NCI-H1105 treated with DMSO at 0.1 percent for 48 hours (cell line): Measurements from ENCODE around the gene PCGF3.
"Not testable (repeated sequence)": the region's sequence is repeated elsewhere in the genome, so short reads cannot be mapped to it uniquely, and the experiment has no call there.

Source experiments
- DNase-seq: peaks from one replicate; lab custom pipeline; 2025; lab: John Stamatoyannopoulos, UW

PCGF3 gene

DNA sequence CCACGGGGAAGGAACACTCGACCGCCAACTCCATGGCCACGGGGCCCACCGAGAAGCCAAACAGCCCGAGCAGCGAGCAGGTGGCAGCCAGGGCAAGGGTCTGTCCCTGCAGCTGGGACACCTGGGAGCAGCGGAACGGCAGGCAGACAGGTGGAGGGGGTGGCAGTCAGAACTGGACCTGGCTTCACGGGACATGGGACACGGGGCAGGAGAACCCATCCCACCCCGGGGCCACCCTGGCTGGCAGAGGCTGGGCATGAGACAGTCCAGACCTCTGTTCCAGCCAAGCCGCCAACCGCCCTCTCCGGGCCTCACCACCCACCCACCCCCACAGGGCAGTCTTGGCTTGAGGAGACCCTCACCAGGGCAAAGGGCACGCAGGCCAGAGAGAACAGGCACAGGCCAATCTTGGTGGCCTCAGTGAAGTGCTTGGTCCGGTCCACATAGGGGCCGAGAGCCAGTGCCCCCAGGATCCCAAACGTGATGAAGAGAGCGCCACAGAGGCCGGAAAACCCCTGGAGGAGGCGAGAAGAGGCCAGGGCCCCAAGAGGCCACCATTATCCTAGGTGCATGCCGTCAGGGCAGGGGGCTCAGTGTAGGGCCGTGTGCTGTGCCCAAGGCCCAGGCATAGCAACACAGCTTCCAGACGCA is 22.3 kb upstream of the PCGF3 start:
- no peak for DNase-seq

DNA sequence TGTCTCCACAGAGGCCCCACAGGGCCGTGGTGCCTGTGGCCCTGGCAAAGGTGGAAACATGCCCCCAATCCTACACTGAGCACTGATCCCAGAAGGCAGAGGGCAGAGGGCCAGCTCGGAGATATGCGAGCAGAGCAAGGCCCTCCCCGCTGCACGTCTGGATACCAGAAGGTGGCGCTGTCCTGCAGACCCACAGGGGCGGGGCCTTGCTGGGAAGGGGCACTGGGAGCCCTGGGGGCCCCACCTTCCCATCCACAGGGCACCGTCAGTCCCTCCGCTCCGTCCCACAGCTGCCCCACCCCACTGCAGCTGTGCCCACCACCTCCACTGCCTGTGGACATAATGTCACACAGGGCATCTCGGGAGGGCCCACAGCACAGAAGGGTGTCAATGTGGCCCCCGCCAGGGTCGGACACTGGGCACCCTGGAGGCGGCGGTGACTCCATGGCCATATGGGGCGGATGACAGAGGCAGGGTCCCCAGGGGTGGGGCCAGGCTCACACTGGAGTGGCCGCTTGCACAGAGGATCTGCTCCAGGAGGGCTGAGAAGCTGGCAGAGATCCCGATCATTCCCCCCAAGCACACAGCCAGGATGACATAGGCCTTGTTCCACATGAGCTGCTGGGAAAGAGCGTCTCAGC is 21.5 kb upstream of the PCGF3 start:
- no peak for DNase-seq

DNA sequence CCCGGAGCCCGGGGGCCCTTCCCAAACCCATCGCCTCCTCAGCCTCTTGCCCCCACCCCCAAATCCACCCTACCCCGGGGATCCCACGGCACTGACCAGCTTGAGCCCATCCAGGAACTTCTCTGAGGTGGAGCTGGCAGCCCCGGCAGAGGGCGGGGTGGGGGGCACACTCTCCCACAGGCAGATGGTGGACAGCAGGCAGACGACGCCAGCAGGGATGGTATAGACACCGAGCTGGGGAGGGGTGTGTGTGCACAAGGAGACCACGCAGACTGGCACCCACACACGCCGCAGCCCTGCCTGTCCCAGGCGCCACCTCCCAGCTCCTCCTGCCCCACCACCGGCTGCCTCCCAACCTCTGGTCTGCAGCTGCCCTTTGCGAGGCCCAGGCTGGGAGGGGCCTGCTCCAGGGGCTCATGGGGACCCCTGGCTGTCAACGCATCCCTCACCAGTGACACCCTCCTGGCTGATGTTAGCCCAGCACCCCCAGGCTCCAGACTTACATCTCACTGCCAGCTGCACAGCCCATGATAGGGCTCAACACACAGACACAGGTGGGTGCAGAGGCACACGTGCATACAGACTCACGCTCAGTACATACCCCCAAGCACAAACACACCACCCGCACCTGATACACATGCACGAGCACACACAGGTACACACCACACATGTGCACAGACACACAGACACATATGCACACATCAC is 20.9 kb upstream of the PCGF3 start:
- DNase-seq: no peak

DNA sequence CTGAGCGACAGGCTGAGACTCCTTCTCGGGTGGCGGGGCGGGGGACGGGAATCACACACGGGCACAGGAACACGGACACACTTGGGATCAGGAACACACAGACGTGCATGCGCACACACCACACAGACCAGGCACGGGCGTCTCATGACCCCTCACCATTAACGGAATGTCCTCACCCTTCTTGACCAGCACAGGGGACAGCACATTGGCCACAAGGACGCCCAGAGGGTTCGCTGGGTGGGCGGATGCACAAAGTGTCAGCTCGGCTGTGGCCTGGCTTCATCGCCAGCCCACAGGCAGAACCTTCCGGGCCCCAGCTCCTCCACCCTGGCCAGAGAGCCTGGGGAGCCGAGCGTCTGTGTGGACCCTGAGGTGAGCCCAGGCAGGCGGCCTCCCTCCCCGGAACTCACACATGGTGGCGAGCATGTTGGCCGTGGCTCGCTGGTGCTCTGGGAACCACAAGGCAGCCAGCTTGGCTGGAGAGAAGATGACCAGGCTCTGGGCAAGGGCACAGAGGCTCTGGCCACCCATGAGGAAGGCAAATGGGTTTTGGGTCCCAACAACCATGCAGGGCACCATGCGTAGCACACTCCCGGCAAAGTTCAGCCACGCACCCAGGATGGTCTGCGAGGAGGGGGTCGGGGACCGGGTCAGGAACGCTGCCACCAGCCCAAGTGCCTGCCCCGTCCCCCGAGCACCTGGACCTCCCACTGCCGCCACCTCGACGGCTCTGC is 19.8 kb upstream of the PCGF3 start:
- no peak for DNase-seq

DNA sequence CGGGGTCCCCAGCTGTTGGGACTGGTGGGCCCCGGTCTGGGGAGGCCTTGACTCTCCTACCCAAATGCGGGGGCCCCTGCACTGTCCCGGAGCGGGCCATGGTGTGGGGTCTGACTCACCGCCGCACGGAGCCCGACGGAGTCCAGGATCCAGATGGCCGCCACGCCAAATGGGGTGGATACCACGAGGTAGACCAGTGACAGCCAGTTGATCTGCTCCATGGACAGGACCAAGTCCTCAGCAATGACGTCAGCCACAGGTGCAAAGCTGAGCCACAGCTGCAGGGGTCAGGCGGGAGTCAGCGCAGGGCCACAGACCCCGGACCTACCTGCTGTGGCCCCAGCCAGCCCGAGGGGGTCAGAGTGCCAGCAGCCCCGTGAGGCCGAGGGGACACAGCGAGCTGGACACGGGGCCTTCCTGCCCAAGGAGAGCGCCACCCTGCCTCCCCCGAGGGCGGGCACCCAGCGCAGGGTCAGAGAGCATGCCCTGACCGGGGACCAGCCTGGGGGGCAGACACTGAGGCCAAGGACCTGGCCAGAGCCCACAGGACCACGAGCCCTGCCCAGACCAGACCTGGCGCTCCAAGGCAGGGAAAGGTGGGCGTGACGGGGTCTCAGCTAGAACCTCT is 19.1 kb upstream of the PCGF3 start:
- no peak for DNase-seq

DNA sequence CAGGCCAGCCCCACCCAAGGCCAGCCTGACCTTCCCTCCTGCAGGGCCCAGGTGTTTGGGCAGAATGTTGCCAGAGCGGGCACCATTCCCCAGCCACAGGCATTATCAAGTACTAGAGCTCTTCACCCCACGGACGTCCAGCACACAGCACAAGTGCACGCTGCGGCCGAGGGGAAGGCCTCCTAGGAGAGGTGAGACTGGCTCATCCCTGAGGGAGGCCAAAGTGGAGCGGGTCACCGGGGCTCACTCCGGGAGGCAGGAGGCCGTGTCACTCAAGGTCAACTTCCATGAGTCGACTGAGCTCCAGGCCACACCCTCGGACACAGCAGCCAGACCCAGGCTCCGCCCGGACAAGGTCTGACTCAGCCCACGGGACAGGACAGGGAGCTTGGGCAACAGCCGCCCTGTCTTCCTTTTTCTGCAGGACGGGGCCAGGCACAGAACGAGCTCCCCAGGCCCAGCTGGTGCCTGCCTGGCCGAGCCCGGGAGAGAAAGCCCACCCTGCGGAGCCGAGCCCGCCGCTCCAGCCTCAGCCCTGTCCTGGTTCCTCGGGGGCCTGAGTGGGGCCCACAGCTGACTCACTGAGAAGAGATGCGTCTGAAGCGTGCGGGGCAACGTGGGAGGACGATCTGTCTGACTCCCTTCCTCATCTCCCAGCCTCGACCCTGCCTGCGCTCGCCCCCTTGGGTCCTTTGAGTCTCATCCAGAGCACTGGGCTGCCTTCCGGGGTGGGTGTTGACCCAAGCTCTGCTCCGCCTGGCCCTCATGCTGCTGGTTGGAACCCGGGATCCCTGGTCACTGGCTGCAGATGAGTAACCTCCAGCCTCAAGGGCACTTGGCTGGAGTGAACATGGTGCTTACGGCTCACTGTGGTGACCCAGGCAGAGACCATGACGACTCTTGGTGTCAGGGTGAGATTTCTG is 18.3 kb upstream of the PCGF3 start:
- no peak for DNase-seq

DNA sequence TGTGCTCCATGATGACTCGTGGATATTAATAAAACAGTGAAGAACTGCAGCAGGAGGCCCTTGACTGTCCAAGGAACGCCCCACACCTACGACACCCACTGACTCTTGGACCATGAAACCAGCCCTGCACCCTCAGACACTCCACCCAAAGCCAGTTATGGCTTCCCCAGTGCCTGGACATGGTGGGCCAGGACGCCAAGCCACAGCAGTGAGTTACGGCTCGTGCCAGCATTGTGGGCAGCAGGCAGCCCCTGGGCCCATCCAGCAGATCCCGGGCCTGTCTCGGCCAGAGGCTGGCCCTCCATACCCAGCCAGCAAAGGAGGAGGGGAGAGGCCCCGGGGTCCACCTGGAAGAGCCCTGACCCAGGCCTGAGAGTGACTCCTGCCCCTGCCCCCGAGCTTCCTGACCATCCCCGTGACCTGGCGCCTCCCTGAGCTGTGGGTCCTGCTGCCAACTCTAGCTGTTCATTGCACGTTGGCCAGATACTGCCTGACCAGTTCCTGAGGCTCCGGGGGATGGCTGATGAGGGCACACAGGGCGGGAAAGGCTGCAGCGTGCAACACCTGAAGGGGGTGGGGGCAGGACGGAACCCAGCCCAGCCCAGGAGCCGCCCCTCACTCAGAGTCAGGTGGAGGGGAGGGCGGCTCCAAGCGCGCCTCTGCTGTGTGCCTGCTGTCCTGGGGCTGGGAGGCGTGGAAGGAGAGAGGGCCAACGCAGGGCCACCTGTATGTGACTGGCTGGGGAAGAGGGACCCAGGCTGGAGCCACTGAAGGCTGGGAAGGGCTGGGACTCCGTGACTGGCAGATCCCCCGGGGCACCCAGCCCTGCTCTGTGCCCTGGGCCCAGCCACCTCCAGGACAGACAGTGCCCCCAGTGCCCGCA is 17.4 kb upstream of the PCGF3 start:
- DNase-seq: no peak

DNA sequence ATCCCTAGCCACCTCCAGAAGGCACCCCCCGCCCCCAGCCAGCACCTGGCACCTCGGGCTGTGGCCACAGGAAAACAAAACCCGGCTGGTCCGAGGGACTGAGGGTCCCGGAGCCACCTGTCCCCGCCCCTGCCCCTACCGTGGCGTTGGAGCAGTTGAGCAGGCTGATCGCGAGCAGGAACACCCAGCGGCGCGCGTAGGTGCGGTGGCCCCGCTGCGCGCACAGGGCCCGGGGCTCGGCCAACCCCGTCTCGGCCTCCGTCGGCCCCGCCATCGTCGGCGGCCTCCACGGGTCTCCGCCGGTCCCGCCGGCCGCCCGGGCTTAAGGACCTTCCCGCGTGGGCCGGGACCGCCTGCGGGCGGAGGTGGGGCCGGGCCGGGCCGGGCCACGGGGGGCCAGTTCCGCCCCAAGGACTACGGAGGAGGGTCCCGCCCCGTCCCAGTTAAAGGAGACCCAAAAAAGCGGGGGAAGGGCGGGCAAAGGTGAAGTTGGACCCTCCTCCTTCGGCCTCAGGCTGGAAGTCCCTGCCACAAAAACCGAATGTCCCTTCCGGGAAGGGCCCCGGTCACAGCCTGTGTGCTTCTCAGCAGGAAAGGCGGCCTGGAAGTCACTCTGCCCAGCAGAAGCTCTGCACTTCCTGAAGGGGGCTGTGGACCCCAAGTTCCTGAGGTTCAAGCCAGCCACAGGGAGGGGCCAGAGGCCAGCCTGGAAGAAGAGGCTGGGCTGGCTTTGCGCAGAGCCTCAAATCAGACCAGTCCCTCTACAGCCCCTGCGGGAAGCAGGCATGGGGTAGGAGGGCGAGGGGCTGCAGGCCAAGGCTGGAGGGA is 16.6 kb upstream of the PCGF3 start, which contains the start of gene SLC49A3:
SLC49A3 (minus strand) TSS at position 298 of the 828 bp plus-strand sequence; CDS start at position 274, 24 bp downstream.
- no peak for DNase-seq

DNA sequence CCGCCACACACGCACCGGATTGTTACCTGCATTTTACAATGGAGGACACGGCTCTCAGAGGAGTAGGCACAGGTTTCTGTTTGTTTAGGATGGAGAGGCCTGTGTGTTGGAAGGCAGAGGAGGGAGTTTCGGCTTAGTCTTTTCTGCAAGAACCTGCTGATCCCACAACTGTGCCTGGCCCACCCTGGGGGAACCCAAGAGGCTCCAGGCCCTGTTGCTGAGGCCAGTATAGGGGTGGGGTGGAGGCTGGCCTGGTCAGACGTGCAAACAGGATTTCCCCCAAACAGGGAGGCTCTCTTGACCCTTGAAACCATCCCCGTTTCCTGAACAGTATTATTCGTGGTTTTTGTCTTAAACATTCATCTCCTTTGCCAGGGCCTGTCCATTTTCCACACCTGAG is 15.9 kb upstream of the PCGF3 start:
- DNase-seq: no peak

DNA sequence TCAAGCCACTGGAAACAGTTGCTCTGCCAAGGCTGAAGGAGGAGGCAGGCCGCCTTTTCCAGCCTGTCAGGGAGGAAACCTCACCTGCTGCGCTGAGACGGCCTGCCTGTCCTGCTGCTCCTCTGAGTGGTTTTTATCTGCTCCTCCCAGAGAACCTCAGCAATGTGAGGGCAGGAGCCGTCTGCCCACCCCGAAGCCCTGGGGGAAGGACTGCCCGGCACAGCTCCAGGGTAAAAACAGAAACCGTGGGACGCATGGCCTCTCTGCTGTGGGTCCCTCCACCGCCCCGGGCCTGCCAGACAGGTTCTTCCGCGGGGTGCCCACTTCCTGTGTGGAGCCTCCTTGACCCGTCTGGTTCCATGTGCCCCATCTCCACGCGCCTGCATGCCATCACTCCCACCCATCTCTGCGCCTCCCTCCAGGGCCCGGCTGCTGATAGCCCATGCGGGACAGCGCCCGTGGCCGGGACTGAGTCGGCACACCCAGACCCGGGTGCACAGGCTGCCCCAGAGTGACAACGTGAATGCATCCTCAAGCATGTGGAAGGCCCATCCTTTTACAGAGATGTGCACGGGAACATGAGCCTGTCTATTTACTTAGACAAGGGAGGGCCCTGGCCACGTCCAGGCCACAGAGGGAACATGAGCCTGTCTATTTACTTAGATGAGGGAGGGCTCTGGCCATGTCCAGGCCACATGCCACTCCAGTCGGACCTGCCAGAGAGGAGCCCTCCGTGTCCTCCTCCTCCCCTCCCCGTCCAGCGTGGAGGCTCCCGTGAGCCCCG is 12.7 kb upstream of the PCGF3 start:
- no peak for DNase-seq

DNA sequence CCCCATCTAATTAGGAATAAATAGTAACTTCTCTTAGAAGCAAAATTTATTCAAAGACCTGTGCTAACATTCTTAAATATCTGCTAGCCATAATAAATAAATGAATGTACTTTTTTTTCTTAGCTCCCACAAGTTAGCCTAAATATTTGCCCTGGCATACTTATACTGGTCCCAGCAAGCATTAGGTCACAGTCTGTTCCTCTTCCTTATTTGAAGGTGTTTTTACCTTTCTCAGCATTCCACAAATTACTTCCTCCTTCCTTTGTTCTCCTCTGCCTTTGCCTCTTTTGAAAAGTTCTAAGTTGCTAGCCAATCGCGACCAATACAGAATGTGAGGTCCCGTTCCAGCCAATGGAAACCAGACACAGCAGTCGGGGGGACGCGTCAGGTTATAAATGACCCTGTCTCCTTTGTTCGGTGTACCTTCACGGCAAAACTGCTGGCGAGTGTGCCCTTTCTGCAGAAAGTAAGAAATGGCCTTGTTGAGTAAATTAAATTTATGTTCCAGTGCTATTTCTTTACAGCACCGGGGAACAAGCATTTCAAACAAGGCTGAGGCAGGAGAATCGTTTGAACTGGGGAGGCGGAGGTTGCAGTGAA is 11.2 kb upstream of the PCGF3 start:
- DNase-seq: not testable (repeated sequence)

DNA sequence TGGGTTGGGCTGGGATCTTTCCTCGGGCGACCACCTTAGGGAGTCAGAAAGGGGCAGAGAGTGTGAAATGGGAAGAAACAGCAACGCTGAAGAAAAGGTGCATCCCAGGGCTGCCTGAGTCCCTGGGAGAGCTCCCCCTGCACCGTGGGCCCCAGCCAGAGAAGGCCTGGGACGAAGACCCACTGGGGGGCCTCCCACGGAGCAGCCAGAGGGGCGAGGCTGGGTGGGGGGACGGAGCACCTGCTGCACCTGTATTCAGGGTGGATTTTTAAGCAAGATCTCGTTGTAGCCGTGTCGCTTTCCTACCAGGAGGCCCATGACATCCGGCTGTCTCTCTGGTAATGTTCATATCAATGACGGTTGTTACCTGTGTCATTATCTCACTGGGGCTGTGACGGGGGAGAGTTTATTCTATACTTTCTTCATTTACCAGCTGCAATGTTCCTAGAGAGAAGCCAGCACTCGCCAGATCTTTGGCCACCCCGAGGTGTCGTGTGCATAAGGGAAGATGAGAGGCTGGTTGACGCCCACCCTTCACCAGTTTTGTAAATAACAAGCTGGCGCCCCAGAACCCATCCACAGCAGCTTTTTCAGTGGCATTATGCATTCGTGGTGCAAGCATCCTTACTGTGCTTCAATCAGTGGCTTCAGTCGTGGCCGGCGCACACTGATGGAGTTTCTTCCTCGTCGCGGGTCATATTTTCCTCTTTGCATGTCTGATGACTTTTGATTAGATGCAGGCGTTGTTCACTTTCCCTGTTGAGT is 5.6 kb upstream of the PCGF3 start:
- no peak for DNase-seq

DNA sequence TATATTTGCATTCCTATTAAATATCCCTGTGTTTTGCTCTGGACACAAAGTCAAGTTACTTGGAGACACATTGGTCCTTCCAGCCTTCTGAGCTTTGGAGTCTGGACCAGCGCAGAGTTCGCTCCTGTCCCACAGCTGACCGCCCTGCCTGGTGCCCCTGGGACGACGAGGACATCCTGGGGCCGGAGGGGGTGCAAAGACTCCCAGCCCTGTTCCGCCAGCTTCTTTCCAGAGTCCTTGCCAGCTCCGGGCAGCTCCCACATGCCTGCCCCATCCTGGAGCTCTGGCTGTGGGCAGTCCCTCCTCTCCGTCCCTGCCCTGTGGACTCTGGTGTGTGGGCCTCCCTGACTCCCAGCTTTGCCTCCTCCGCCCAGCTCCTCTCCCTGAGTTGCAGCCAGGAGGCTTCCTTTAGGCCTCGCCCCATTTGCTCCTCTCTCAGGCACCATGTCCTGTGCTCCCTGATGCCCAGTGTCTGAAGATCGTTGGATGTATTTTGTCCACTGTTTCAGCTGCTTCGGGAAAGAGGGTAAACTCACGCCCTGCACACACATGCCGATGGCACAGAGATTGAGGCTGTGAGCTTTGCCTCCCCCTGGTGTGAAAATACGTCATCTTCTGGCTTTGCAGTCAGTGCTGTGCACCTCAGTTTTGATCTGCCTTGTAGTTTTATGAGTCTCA is 4.9 kb upstream of the PCGF3 start:
- DNase-seq: no peak

DNA sequence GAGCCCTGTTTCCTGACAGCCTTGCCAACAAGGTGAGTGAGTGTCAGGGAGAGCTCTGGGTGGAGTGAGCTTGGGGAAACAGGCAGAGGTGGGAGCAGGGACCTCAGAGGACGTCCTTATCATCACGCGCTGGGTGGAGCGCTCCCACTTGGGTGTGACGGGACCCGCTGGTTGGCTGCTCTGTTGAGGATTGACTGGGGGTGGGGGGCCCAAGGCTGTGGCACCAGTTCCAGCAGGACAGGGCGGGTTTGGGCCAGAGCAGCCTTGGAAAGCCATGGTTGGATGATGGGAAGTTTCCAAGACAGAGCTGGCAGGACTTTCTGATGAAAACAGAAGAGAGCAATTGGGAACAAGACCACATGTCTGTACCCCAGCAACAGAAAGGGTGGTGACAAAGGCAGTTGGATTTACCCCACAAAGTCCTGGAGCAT is 3.0 kb upstream of the PCGF3 start:
- DNase-seq: no peak

DNA sequence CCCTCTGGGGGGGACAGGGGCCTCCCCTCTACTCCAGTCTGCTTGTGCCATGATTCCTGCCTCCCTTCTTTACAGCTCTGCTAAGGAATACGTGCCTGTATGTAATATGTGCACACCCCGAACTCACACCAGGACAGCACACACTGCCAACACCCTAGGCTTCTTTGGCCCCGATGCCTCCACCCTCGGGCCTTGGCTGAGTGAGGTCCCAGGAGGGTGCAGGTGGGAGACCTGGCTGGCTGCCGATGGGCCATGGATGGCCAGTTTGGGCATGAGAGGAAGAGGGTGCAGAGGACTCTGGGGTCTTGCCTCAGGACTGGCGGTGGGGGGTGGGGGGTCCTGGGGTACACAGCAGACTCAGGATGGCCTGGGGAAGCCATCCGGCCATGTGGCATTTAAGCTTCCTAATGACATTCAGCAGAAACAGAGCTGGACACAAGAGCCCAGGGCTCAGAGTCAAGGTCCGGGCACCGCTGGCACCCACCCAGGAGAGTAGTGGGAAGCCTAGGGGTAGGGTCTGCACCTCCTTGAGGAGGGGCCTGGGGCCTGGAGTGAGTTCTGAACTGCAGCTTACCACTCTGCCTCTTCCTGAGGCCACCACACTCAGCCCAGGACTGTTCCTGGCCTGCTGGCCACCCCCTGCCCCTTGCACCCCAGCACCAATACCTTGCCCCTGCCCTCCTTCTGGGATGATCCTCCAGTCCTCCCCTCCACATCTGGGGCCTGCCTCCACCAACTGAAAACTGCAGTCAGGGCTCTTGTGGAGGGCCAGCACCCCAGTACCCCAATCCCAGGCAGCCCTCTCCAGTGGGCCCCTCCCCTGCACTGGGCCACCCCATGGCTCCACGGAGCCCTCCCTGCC is 2.1 kb upstream of the PCGF3 start:
- no peak for DNase-seq
